ENCODE results near the gene AAK1. TPM values are rescaled to one million over a fixed set of nuclear protein-coding genes. Genes with fewer than 3 reads are reported as not detected.

Gene AAK1
- total and polyA plus RNA-seq, 2 of the 13 experiments (the other 11 are each of a cell fraction or from before 2014, with no cell fraction given) = 9.8 to 10.3 TPM

GRCh38 chr2:69582582-69583176 is 60.9 kb downstream of the AAK1 start:
- DNase-seq (ENCODE audit: low spot score) = peak; percentile 42
- Histone ChIP-seq H4K20me1 (ENCODE audit: insufficient read depth, low read length) (no peaks in the 10 kb centered on the region), H3K27me3 (ENCODE audit: control insufficient read depth in 1 of 2, insufficient read depth in 2 of 2, low read length in 2 of 2) (no peaks in the 10 kb centered on the region), H3K4me2 (ENCODE audit: low read depth, low read length) (peak overlapping the region; percentile 21; the same call in 1 of the 2 replicates), H3K4me3 (replicated peaks in 1 of 3; ENCODE audit: insufficient read depth in 1 of 3, low read depth in 2 of 3, low read length in 3 of 3) (no peak overlapping the region), H3K4me1 (ENCODE audit: insufficient read depth, low read length) (peaks cover 45% of the 10 kb centered on the region), H2AFZ (ENCODE audit: low read length) (no peak overlapping the region), H3K79me2 (ENCODE audit: insufficient read depth, low read length) (no peaks in the 10 kb centered on the region), H3K9ac (ENCODE audit: insufficient read depth, low read depth, low read length) (no peak overlapping the region), H3K9me3 (ENCODE audit: low read length) (no peaks in the 10 kb centered on the region), H3K27ac (ENCODE audit: extremely low read length, insufficient read depth, low read length) (no peak overlapping the region), H3K36me3 (replicated peaks in 1 of 2; ENCODE audit: control insufficient read depth in 1 of 2, insufficient read depth in 2 of 2, low read length in 2 of 2) (no peaks in the 10 kb centered on the region)
- WGBS (ENCODE audit: low lambda C conversion rate) = 41% methylated on average over 3 of the region's 3 CpGs
- POLR2A ChIA-PET = interaction anchor here (1.4 kb wide), 1 partner anchor 104 kb away, joined by 3 read pairs; no protein-coding TSS in a partner anchor
- intact Hi-C loops (cut with micrococcal nuclease; ENCODE audit: unreplicated experiment) (no loop called here), in situ Hi-C loops (cut with HindIII; ENCODE audit: extremely low pct_ligation_motif_present, low pct_unique_long_range_greater_than_20kb) (no loop called here)
- TF ChIP-seq, protein P1, sequence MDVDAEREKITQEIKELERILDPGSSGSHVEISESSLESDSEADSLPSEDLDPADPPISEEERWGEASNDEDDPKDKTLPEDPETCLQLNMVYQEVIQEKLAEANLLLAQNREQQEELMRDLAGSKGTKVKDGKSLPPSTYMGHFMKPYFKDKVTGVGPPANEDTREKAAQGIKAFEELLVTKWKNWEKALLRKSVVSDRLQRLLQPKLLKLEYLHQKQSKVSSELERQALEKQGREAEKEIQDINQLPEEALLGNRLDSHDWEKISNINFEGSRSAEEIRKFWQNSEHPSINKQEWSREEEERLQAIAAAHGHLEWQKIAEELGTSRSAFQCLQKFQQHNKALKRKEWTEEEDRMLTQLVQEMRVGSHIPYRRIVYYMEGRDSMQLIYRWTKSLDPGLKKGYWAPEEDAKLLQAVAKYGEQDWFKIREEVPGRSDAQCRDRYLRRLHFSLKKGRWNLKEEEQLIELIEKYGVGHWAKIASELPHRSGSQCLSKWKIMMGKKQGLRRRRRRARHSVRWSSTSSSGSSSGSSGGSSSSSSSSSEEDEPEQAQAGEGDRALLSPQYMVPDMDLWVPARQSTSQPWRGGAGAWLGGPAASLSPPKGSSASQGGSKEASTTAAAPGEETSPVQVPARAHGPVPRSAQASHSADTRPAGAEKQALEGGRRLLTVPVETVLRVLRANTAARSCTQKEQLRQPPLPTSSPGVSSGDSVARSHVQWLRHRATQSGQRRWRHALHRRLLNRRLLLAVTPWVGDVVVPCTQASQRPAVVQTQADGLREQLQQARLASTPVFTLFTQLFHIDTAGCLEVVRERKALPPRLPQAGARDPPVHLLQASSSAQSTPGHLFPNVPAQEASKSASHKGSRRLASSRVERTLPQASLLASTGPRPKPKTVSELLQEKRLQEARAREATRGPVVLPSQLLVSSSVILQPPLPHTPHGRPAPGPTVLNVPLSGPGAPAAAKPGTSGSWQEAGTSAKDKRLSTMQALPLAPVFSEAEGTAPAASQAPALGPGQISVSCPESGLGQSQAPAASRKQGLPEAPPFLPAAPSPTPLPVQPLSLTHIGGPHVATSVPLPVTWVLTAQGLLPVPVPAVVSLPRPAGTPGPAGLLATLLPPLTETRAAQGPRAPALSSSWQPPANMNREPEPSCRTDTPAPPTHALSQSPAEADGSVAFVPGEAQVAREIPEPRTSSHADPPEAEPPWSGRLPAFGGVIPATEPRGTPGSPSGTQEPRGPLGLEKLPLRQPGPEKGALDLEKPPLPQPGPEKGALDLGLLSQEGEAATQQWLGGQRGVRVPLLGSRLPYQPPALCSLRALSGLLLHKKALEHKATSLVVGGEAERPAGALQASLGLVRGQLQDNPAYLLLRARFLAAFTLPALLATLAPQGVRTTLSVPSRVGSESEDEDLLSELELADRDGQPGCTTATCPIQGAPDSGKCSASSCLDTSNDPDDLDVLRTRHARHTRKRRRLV (CRISPR knock-in tag; IDR thresholded peaks at IDR 0.05) = no peak
- TF ChIP-seq RBM39 (IDR thresholded peaks at IDR 0.05; ENCODE audit: low read depth, low read length, poor library complexity, severe bottlenecking) (no peak), PTBP1 (IDR thresholded peaks at IDR 0.05; ENCODE audit: low read depth, low read length, poor library complexity, severe bottlenecking) (no peak), NR2F1 (CRISPR knock-in tag; IDR thresholded peaks at IDR 0.05) (no peak)
- TF ChIP-seq, protein P2, sequence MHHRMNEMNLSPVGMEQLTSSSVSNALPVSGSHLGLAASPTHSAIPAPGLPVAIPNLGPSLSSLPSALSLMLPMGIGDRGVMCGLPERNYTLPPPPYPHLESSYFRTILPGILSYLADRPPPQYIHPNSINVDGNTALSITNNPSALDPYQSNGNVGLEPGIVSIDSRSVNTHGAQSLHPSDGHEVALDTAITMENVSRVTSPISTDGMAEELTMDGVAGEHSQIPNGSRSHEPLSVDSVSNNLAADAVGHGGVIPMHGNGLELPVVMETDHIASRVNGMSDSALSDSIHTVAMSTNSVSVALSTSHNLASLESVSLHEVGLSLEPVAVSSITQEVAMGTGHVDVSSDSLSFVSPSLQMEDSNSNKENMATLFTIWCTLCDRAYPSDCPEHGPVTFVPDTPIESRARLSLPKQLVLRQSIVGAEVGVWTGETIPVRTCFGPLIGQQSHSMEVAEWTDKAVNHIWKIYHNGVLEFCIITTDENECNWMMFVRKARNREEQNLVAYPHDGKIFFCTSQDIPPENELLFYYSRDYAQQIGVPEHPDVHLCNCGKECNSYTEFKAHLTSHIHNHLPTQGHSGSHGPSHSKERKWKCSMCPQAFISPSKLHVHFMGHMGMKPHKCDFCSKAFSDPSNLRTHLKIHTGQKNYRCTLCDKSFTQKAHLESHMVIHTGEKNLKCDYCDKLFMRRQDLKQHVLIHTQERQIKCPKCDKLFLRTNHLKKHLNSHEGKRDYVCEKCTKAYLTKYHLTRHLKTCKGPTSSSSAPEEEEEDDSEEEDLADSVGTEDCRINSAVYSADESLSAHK (CRISPR knock-in tag; IDR thresholded peaks at IDR 0.05; ENCODE audit: borderline replicate concordance) = no peak
- TF ChIP-seq, protein P3, sequence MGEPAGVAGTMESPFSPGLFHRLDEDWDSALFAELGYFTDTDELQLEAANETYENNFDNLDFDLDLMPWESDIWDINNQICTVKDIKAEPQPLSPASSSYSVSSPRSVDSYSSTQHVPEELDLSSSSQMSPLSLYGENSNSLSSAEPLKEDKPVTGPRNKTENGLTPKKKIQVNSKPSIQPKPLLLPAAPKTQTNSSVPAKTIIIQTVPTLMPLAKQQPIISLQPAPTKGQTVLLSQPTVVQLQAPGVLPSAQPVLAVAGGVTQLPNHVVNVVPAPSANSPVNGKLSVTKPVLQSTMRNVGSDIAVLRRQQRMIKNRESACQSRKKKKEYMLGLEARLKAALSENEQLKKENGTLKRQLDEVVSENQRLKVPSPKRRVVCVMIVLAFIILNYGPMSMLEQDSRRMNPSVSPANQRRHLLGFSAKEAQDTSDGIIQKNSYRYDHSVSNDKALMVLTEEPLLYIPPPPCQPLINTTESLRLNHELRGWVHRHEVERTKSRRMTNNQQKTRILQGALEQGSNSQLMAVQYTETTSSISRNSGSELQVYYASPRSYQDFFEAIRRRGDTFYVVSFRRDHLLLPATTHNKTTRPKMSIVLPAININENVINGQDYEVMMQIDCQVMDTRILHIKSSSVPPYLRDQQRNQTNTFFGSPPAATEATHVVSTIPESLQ (CRISPR knock-in tag; conservative IDR thresholded peaks at IDR 0.05) = no peak
- ATAC-seq = peak; percentile 20; the same call in 2 of the 3 replicates
- BruUV-seq (replicated peaks) = no TSS peak
- CTCF ChIA-PET (ENCODE audit: low intra/inter-chr PET ratio, low total read pairs) = no interaction called here
- FAIRE-seq = no peak
